Endothelial cell of umbilical vein (primary cell): Measurements from ENCODE around the gene TYRP1. TPM values are rescaled to one million over a fixed set of nuclear protein-coding genes. Genes with fewer than 3 reads are reported as not detected.

Experiments
- BruUV-seq: library from RNA; stranded (reverse); fragments of 400-500 nt; replicated peaks from 2 replicates; lab custom pipeline; 2021; lab: Mats Ljungman, UMichigan
- CTCF ChIA-PET: fragments of 300-600, 350-600 bp; sonication (Branson Sonifier 250); formaldehyde crosslinking; loops from one replicate; lab custom pipeline; 2021; ENCODE audit warnings: antibody characterized with exemption, inconsistent platforms; lab: Charles Lee
- POLR2A ChIA-PET: fragments of 300-600, 350-600 bp; sonication (Branson Sonifier 250); formaldehyde crosslinking; loops from one replicate; lab custom pipeline; 2021; ENCODE audit warnings: antibody characterized with exemption, inconsistent platforms; lab: Charles Lee
- DNase-seq: peaks from one replicate; pipeline ENCODE4 v3.0.0-alpha.2; 2011; ENCODE audit warnings: low read depth, low spot score
- FAIRE-seq: peaks from 2 replicates; lab custom pipeline; 2011; peaks lifted over from hg19 to GRCh38; lab: Jason Lieb, UNC
- H2AFZ ChIP-seq: 2 replicates; pipeline ENCODE4 v1.6.0; 2012; ENCODE audit warnings: low read depth, low read length, control low read depth, inconsistent platforms
- H3K27ac ChIP-seq: 2 replicates; pipeline ENCODE4 v1.5.1; 2011; ENCODE audit warnings: low read depth, mild to moderate bottlenecking, control low read depth, low read length, moderate library complexity; ENCODE audit not compliant: insufficient read depth
- H3K27me3 ChIP-seq, 2 experiments: 2 replicates each; pipeline versions ENCODE4 v1.6.0 to v1.6.1; 2011; ENCODE audit warnings: low read length in 2 of 2, mixed read lengths in 1 of 2; ENCODE audit not compliant: control insufficient read depth in 2 of 2, insufficient read depth in 2 of 2
- H3K36me3 ChIP-seq, 2 experiments: 2 replicates in 1 of 2; 3 replicates in 1 of 2; pipeline ENCODE4 v1.5.1; 2011; ENCODE audit warnings: low read length in 2 of 2, mild to moderate bottlenecking in 1 of 2, moderate library complexity in 1 of 2; ENCODE audit not compliant: control insufficient read depth in 2 of 2, insufficient read depth in 2 of 2; ENCODE audit errors: extremely low read depth in 1 of 2
- H3K4me1 ChIP-seq: 3 replicates; pipeline ENCODE4 v1.5.1; 2011; ENCODE audit warnings: mild to moderate bottlenecking, low read length; ENCODE audit not compliant: control insufficient read depth, insufficient read depth; ENCODE audit errors: extremely low read depth
- H3K4me2 ChIP-seq: 2 replicates; pipeline ENCODE4 v1.6.1; 2011; ENCODE audit warnings: low read length, control low read depth, mixed read lengths; ENCODE audit not compliant: insufficient read depth
- H3K4me3 ChIP-seq, 3 experiments: fragments of 200-600 bp in 1 of 3; sonication (generic), shearing (Covaris generic) in 1 of 3; replicated peaks in 1 of 3; 2 replicates each; pipeline ENCODE4 v1.5.1; 2011 to 2016; ENCODE audit warnings: control low read depth in 3 of 3, low read length in 3 of 3, mild to moderate bottlenecking in 2 of 3, inconsistent platforms in 1 of 3, low read depth in 1 of 3, moderate library complexity in 1 of 3; ENCODE audit not compliant: insufficient read depth in 1 of 3
- H3K79me2 ChIP-seq: 2 replicates; pipeline ENCODE4 v1.6.0; 2012; ENCODE audit warnings: low read length, inconsistent platforms; ENCODE audit not compliant: control insufficient read depth, insufficient read depth
- H3K9ac ChIP-seq: replicated peaks from 2 replicates; pipeline ENCODE3; 2011; ENCODE audit warnings: low read length, control low read depth; ENCODE audit not compliant: insufficient read depth; ENCODE audit errors: extremely low read depth
- H3K9me1 ChIP-seq: replicated peaks from 3 replicates; pipeline ENCODE4 v1.6.0; 2011; ENCODE audit warnings: mild to moderate bottlenecking, low read length; ENCODE audit not compliant: control insufficient read depth, insufficient read depth; ENCODE audit errors: extremely low read depth
- H3K9me3 ChIP-seq: replicated peaks from 2 replicates; pipeline ENCODE4 v1.5.1; 2012; ENCODE audit warnings: low read length, inconsistent platforms; ENCODE audit not compliant: control insufficient read depth, insufficient read depth
- H4K20me1 ChIP-seq: replicated peaks from 2 replicates; pipeline ENCODE3; 2011; ENCODE audit warnings: mild to moderate bottlenecking, low read length; ENCODE audit not compliant: control insufficient read depth, insufficient read depth; ENCODE audit errors: extremely low read depth
- EZH2 ChIP-seq: IDR thresholded peaks from 2 replicates; pipeline ENCODE4 v1.6.1; 2012; ENCODE audit warnings: borderline replicate concordance, low read depth, mild to moderate bottlenecking, moderate library complexity, low read length, inconsistent platforms; ENCODE audit not compliant: severe bottlenecking
- FOS ChIP-seq: IDR thresholded peaks from 2 replicates; pipeline ENCODE4 v1.6.1; 2011; ENCODE audit warnings: mild to moderate bottlenecking, low read length, moderate library complexity, borderline replicate concordance; ENCODE audit not compliant: insufficient read depth
- GATA2 ChIP-seq: IDR thresholded peaks from 2 replicates; pipeline ENCODE4 v1.7.0; 2011; ENCODE audit warnings: low read depth, mild to moderate bottlenecking, moderate library complexity, mixed read lengths, low read length; ENCODE audit not compliant: insufficient read length, insufficient read depth
- JUN ChIP-seq: IDR thresholded peaks from 2 replicates; pipeline ENCODE4 v1.6.1; 2011; ENCODE audit warnings: borderline replicate concordance, low read depth; ENCODE audit not compliant: insufficient read length, insufficient read depth
- MYC ChIP-seq: IDR thresholded peaks from one replicate; pipeline ENCODE4 v1.6.1; 2011; ENCODE audit warnings: mild to moderate bottlenecking, low read depth, low read length
- POLR2A ChIP-seq: IDR thresholded peaks from 2 replicates; pipeline ENCODE4 v1.6.1; 2012; ENCODE audit warnings: low read depth, mild to moderate bottlenecking, control low read depth, low read length
- POLR2AphosphoS5 ChIP-seq: IDR thresholded peaks from 2 replicates; pipeline ENCODE4 v1.6.1; 2012; ENCODE audit warnings: low read depth, mild to moderate bottlenecking, control low read depth, low read length, moderate library complexity; ENCODE audit not compliant: insufficient read depth
- dilution Hi-C: fragments of 300-500 bp; cut with MboI; formaldehyde crosslinking; loops from one replicate; pipeline ENCODE4 v1.15.0; 2019; ENCODE audit warnings: low sequenced_read_pairs; ENCODE audit not compliant: extremely low pct_ligation_motif_present
- intact Hi-C: fragments of 100-400 bp; cut with micrococcal nuclease; formaldehyde crosslinking; loops from one replicate; pipeline ENCODE4 v1.10.0; 2022
- polyA plus RNA-seq, 4 experiments: library from polyadenylated mRNA; depleted of rRNA in 3 of 4; stranded (reverse) in 3 of 4; unstranded in 1 of 4; fragments of >200 nt; gene quantifications; 2 replicates each; pipeline versions ENCODE4 v1.2.1 to v1.2.3, GENCODE V29; 2011 to 2012; ENCODE audit warnings: missing spikeins in 1 of 4
- total RNA-seq: library from RNA; stranded (reverse); gene quantifications from 2 replicates; pipeline ENCODE4 v1.2.3, GENCODE V29; 2021
- TF ChIP-seq, protein P1 (sequence below), 2 donors: IDR thresholded peaks; 1 replicate in 1 of 2; 2 replicates in 1 of 2; pipeline ENCODE4 v1.5.1; 2011; ENCODE audit warnings: low read length in 2 of 2, mild to moderate bottlenecking in 2 of 2, moderate library complexity in 2 of 2, control low read depth in 1 of 2, inconsistent platforms in 1 of 2, low read depth in 1 of 2; ENCODE audit not compliant: insufficient read depth in 1 of 2; ENCODE audit errors: extremely low read depth in 1 of 2
- TF ChIP-seq, protein P2 (sequence below): IDR thresholded peaks from 2 replicates; pipeline ENCODE4 v1.6.1; 2011; ENCODE audit not compliant: insufficient read depth, insufficient read length

TYRP1 gene
- total and polyA plus RNA-seq, 2 donors (not counting 3 experiments of a cell fraction or from before 2014, with no cell fraction given): 0.63 TPM; not detected in 1

DNA sequence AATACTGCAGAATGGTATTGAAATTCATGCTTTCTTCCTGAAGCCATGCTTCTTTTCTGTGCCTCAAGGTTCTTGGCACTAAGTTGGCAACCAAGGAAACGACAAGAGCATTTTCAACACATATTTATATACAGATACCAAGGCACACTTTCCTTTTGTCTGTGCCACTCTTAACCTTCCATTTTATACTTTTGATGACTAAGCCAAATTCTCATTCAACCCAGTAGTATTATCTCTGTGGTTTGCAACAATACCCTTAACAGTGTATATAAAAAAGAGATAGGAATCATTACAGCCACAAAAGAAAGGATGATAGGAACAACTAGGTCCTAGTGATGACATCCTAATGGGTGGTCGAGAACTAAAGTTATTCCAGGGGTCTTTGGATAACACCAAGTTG is 36.0 kb upstream of the TYRP1 start:
- no peaks in the 10 kb centered on the region for H3K9me3 ChIP-seq
- no peaks in the 10 kb centered on the region for H3K4me1 ChIP-seq
- no peak overlapping the region for H3K9ac ChIP-seq
- no peaks in the 10 kb centered on the region for H4K20me1 ChIP-seq
- ChIA-PET POLR2A (no interaction called here), CTCF (no interaction called here)
- no peak for TF ChIP-seq POLR2A
- no peak for TF ChIP-seq POLR2AphosphoS5
- TF ChIP-seq, protein P1, sequence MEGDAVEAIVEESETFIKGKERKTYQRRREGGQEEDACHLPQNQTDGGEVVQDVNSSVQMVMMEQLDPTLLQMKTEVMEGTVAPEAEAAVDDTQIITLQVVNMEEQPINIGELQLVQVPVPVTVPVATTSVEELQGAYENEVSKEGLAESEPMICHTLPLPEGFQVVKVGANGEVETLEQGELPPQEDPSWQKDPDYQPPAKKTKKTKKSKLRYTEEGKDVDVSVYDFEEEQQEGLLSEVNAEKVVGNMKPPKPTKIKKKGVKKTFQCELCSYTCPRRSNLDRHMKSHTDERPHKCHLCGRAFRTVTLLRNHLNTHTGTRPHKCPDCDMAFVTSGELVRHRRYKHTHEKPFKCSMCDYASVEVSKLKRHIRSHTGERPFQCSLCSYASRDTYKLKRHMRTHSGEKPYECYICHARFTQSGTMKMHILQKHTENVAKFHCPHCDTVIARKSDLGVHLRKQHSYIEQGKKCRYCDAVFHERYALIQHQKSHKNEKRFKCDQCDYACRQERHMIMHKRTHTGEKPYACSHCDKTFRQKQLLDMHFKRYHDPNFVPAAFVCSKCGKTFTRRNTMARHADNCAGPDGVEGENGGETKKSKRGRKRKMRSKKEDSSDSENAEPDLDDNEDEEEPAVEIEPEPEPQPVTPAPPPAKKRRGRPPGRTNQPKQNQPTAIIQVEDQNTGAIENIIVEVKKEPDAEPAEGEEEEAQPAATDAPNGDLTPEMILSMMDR (IDR thresholded peaks at IDR 0.05; ENCODE audit: extremely low read depth in 1 of 2, insufficient read depth in 1 of 2, low read depth in 1 of 2, low read length in 2 of 2): no peak
- intact Hi-C loops (no loop called here), dilution Hi-C loops (no loop called here)
- FAIRE-seq (no peak), DNase-seq (no peak)
- BruUV-seq: no TSS peak
- H3K4me2 ChIP-seq: no peak overlapping the region
- no peaks in the 10 kb centered on the region for H3K27me3 ChIP-seq
- no peak overlapping the region for H3K27ac ChIP-seq
- no peak overlapping the region for H3K4me3 ChIP-seq
- no peaks in the 10 kb centered on the region for H3K9me1 ChIP-seq
- H3K79me2 ChIP-seq: no peaks in the 10 kb centered on the region
- no peak overlapping the region for H2AFZ ChIP-seq
- no peaks in the 10 kb centered on the region for H3K36me3 ChIP-seq

DNA sequence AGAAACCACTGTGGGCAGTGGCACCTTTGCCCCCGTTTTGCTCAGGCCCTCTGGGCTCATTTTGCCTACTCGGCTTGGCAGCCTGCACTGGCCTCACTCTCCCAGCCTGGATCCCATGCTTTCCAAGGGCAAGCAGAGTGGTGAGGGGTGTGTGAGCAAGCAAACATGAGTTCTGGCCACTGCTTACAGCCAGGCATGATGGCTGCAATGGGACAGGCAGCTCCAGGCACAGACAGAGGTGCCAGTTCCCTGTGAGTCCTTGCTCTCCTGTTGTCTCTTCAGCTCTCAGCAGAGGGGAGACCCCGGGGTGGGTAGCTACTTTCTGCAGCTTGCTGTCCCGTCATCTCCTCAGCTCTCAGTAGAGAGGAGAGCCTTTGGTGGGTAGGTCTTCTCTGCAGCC is 35.2 kb upstream of the TYRP1 start:
- TF ChIP-seq POLR2A: no peak
- TF ChIP-seq MYC: no peak
- TF ChIP-seq, protein P2, sequence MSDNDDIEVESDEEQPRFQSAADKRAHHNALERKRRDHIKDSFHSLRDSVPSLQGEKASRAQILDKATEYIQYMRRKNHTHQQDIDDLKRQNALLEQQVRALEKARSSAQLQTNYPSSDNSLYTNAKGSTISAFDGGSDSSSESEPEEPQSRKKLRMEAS: no peak
- TF ChIP-seq EZH2: no peak
- TF ChIP-seq FOS: no peak
- TF ChIP-seq POLR2AphosphoS5: no peak
- TF ChIP-seq JUN: no peak
- TF ChIP-seq GATA2: no peak
- TF ChIP-seq, protein P1 (IDR thresholded peaks at IDR 0.05; ENCODE audit: extremely low read depth in 1 of 2, insufficient read depth in 1 of 2, low read depth in 1 of 2, low read length in 2 of 2): no peak
- ChIA-PET CTCF (no interaction called here), POLR2A (no interaction called here)
- Histone ChIP-seq H2AFZ (no peak overlapping the region), H3K9ac (no peak overlapping the region), H3K4me2 (no peak overlapping the region), H3K4me1 (no peaks in the 10 kb centered on the region), H3K79me2 (no peaks in the 10 kb centered on the region), H3K9me1 (no peaks in the 10 kb centered on the region), H4K20me1 (no peaks in the 10 kb centered on the region), H3K9me3 (no peaks in the 10 kb centered on the region), H3K36me3 (no peaks in the 10 kb centered on the region), H3K27ac (no peak overlapping the region), H3K4me3 (no peak overlapping the region), H3K27me3 (no peaks in the 10 kb centered on the region)
- intact Hi-C loops: no loop called here
- dilution Hi-C loops: no loop called here
- BruUV-seq: no TSS peak
- no peak for DNase-seq
- no peak for FAIRE-seq
